Memory B cell (primary cell): ENCODE measurements around the gene DYNLT2B.
"Not testable (repeated sequence)": the region's sequence is repeated elsewhere in the genome, so short reads cannot be mapped to it uniquely, and the experiment has no call there.

ENCODE experiments used
- ATAC-seq: fragments of 150-1000 bp; cut with Tn5 transposase; 2 replicates; pipeline ENCODE4 v1.10.0; 2021; ENCODE audit warnings: low read depth, mild to moderate bottlenecking, moderate library complexity
- DNase-seq, 2 donors: peaks; one replicate each; pipeline ENCODE4 v3.0.0; 2022; ENCODE audit warnings: low spot score in 2 of 2
- H3K27ac Mint-ChIP-seq: one replicate; pipeline ENCODE4 v1.8.0; 2022; ENCODE audit warnings: mild to moderate bottlenecking, moderate library complexity, mixed read lengths
- H3K27me3 Mint-ChIP-seq: one replicate; pipeline ENCODE4 v1.8.0; 2022; ENCODE audit warnings: mixed read lengths
- H3K36me3 Mint-ChIP-seq: one replicate; pipeline ENCODE4 v1.8.0; 2022; ENCODE audit warnings: mild to moderate bottlenecking, mixed read lengths
- H3K4me1 Mint-ChIP-seq: one replicate; pipeline ENCODE4 v1.8.0; 2022; ENCODE audit warnings: mixed read lengths
- H3K4me3 Mint-ChIP-seq: one replicate; pipeline ENCODE4 v1.8.0; 2022; ENCODE audit warnings: mild to moderate bottlenecking, moderate library complexity, mixed read lengths
- H3K9me3 Mint-ChIP-seq: one replicate; pipeline ENCODE4 v1.8.0; 2022; ENCODE audit warnings: mixed read lengths

Gene DYNLT2B

GRCh38 chr3:196273655-196274054 lies 44.4 kb downstream of the DYNLT2B start:
- Mint-ChIP-seq H3K27ac (no peak overlapping the region), H3K27me3 (no peaks in the 10 kb centered on the region), H3K9me3 (peaks cover 2% of the 10 kb centered on the region), H3K4me1 (peaks cover 30% of the 10 kb centered on the region), H3K4me3 (no peak overlapping the region), H3K36me3 (peaks cover 18% of the 10 kb centered on the region)
- ATAC-seq: no peak
- DNase-seq: no peak

GRCh38 chr3:196272826-196273225 lies 45.2 kb downstream of the DYNLT2B start:
- peaks cover 26% of the 10 kb centered on the region for H3K4me1 Mint-ChIP-seq
- H3K4me3 Mint-ChIP-seq: no peak overlapping the region
- peaks cover 18% of the 10 kb centered on the region for H3K36me3 Mint-ChIP-seq
- no peaks in the 10 kb centered on the region for H3K27me3 Mint-ChIP-seq
- peaks cover 2% of the 10 kb centered on the region for H3K9me3 Mint-ChIP-seq
- DNase-seq (no peak), ATAC-seq (no peak)
- no peak overlapping the region for H3K27ac Mint-ChIP-seq

- H3K4me1 Mint-ChIP-seq: peaks cover 23% of the 10 kb centered on the region
- peaks cover 14% of the 10 kb centered on the region for H3K36me3 Mint-ChIP-seq
- H3K27ac Mint-ChIP-seq: peak overlapping the region; percentile 49
- ATAC-seq: no peak
- H3K27me3 Mint-ChIP-seq: no peaks in the 10 kb centered on the region
- no peak overlapping the region for H3K4me3 Mint-ChIP-seq
- no peak for DNase-seq
- H3K9me3 Mint-ChIP-seq: peaks cover 2% of the 10 kb centered on the region
These were observed 47.5 kb downstream of the DYNLT2B start for GRCh38 chr3:196270499-196270898.

- peak overlapping the region; percentile 16 for H3K27ac Mint-ChIP-seq
- no peaks in the 10 kb centered on the region for H3K9me3 Mint-ChIP-seq
- ATAC-seq: peak; percentile 100
- H3K4me3 Mint-ChIP-seq: no peak overlapping the region
- peaks cover 16% of the 10 kb centered on the region for H3K4me1 Mint-ChIP-seq
- peaks cover 15% of the 10 kb centered on the region for H3K36me3 Mint-ChIP-seq
- no peaks in the 10 kb centered on the region for H3K27me3 Mint-ChIP-seq
- no peak for DNase-seq
These were observed 49.5 kb downstream of the DYNLT2B start for GRCh38 chr3:196268284-196269163.

GRCh38 chr3:196263819-196264218 lies 54.2 kb downstream of the DYNLT2B start:
- Mint-ChIP-seq H3K4me3 (no peak overlapping the region), H3K9me3 (peaks cover 1% of the 10 kb centered on the region), H3K4me1 (peaks cover 7% of the 10 kb centered on the region), H3K27ac (peak overlapping the region; percentile 54), H3K36me3 (peaks cover 21% of the 10 kb centered on the region), H3K27me3 (no peaks in the 10 kb centered on the region)
- DNase-seq (no peak), ATAC-seq (no peak)

GRCh38 chr3:196260784-196261183 lies 57.3 kb downstream of the DYNLT2B start:
- Mint-ChIP-seq H3K36me3 (peaks cover 26% of the 10 kb centered on the region), H3K27me3 (no peaks in the 10 kb centered on the region), H3K4me1 (peaks cover 7% of the 10 kb centered on the region), H3K27ac (peak overlapping the region; percentile 71), H3K4me3 (no peak overlapping the region), H3K9me3 (peaks cover 1% of the 10 kb centered on the region)
- no peak for ATAC-seq
- no peak for DNase-seq

- H3K4me1 Mint-ChIP-seq: peaks cover 3% of the 10 kb centered on the region
- peak overlapping the region; percentile 31 for H3K27ac Mint-ChIP-seq
- no peak overlapping the region for H3K4me3 Mint-ChIP-seq
- H3K36me3 Mint-ChIP-seq: peaks cover 14% of the 10 kb centered on the region
- DNase-seq (no peak), ATAC-seq (no peak)
- H3K27me3 Mint-ChIP-seq: no peaks in the 10 kb centered on the region
- H3K9me3 Mint-ChIP-seq: no peaks in the 10 kb centered on the region
These were observed 62.3 kb downstream of the DYNLT2B start for GRCh38 chr3:196255776-196256175.

GRCh38 chr3:196254376-196255283 lies 63.4 kb downstream of the DYNLT2B start:
- Mint-ChIP-seq H3K27me3 (no peaks in the 10 kb centered on the region), H3K4me3 (no peak overlapping the region), H3K36me3 (peaks cover 13% of the 10 kb centered on the region), H3K4me1 (peaks cover 6% of the 10 kb centered on the region), H3K9me3 (no peaks in the 10 kb centered on the region), H3K27ac (no peak overlapping the region)
- ATAC-seq (no peak), DNase-seq (no peak)

- Mint-ChIP-seq H3K9me3 (no peaks in the 10 kb centered on the region), H3K27ac (no peak overlapping the region), H3K4me1 (peaks cover 6% of the 10 kb centered on the region), H3K36me3 (peaks cover 15% of the 10 kb centered on the region), H3K4me3 (no peak overlapping the region), H3K27me3 (no peaks in the 10 kb centered on the region)
- ATAC-seq (peak; percentile 94), DNase-seq (peak; percentile 18 to 21)
These were observed 66.1 kb downstream of the DYNLT2B start for GRCh38 chr3:196251918-196252317.

- Mint-ChIP-seq H3K36me3 (peaks cover 15% of the 10 kb centered on the region), H3K27ac (no peak overlapping the region), H3K4me3 (no peak overlapping the region), H3K27me3 (no peaks in the 10 kb centered on the region), H3K9me3 (no peaks in the 10 kb centered on the region), H3K4me1 (peaks cover 3% of the 10 kb centered on the region)
- DNase-seq: no peak
- no peak for ATAC-seq
These were observed 71.3 kb downstream of the DYNLT2B start for GRCh38 chr3:196246612-196247308.

GRCh38 chr3:196244166-196244565 lies 73.9 kb downstream of the DYNLT2B start:
- not testable (repeated sequence) for H3K4me1 Mint-ChIP-seq, H3K4me3 Mint-ChIP-seq, H3K27ac Mint-ChIP-seq, H3K9me3 Mint-ChIP-seq, H3K27me3 Mint-ChIP-seq, DNase-seq, ATAC-seq
- peaks cover 22% of the 10 kb centered on the region for H3K36me3 Mint-ChIP-seq

- no peaks in the 10 kb centered on the region for H3K27me3 Mint-ChIP-seq
- DNase-seq (no peak), ATAC-seq (no peak)
- no peak overlapping the region for H3K27ac Mint-ChIP-seq
- no peaks in the 10 kb centered on the region for H3K9me3 Mint-ChIP-seq
- peaks cover 22% of the 10 kb centered on the region for H3K36me3 Mint-ChIP-seq
- peaks cover 3% of the 10 kb centered on the region for H3K4me1 Mint-ChIP-seq
- H3K4me3 Mint-ChIP-seq: no peak overlapping the region
These were observed 76.3 kb downstream of the DYNLT2B start for GRCh38 chr3:196241704-196242103.
